Chondrocyte (in vitro differentiated cells): ENCODE data around the gene DENND1B. TPM values are rescaled to one million over a fixed set of nuclear protein-coding genes. Genes with fewer than 3 reads are reported as not detected.

Experiments used
- DNase-seq: peaks from one replicate; pipeline ENCODE4 v3.0.0; 2021; ENCODE audit warnings: mixed read lengths, low spot score
- H3K27ac Mint-ChIP-seq: one replicate; pipeline ENCODE4 v1.8.0; 2021; ENCODE audit warnings: mild to moderate bottlenecking, moderate library complexity, mixed read lengths; ENCODE audit not compliant: unreplicated experiment
- H3K27me3 Mint-ChIP-seq: 2 replicates; pipeline ENCODE4 v1.8.0; 2021; ENCODE audit warnings: low read depth, mixed read lengths
- H3K36me3 Mint-ChIP-seq: 2 replicates; pipeline ENCODE4 v1.8.0; 2021; ENCODE audit warnings: low read depth, mixed read lengths
- H3K4me1 Mint-ChIP-seq: 2 replicates; pipeline ENCODE4 v1.8.0; 2021; ENCODE audit warnings: low read depth, mild to moderate bottlenecking, mixed read lengths
- H3K4me3 Mint-ChIP-seq: one replicate; pipeline ENCODE4 v1.8.0; 2021; ENCODE audit warnings: mild to moderate bottlenecking, moderate library complexity, mixed read lengths; ENCODE audit not compliant: unreplicated experiment
- H3K9me3 Mint-ChIP-seq: 2 replicates; pipeline ENCODE4 v1.8.0; 2021; ENCODE audit warnings: low read depth, mixed read lengths
- CTCF ChIP-seq: fragments of 200-600 bp; sonication (generic); IDR thresholded peaks from 2 replicates; pipeline ENCODE4 v1.5.0; 2021; ENCODE audit warnings: antibody characterized with exemption, mild to moderate bottlenecking, moderate library complexity
- total RNA-seq: library from RNA; stranded (reverse); gene quantifications from 3 replicates; pipeline ENCODE4 v1.2.1, GENCODE V29; 2021

The DENND1B gene
- total RNA-seq, 1 donor from 2014 or later, result 10.9 TPM

GRCh38 chr1:197559244-197559643 is 216.0 kb downstream of the DENND1B start:
- Mint-ChIP-seq H3K27me3 (no peaks in the 10 kb centered on the region), H3K4me3 (no peak overlapping the region), H3K36me3 (peaks cover 11% of the 10 kb centered on the region), H3K4me1 (no peaks in the 10 kb centered on the region), H3K27ac (no peak overlapping the region), H3K9me3 (peaks cover 2% of the 10 kb centered on the region)
- TF ChIP-seq CTCF, result no peak
- no peak for DNase-seq

GRCh38 chr1:197557302-197557701 is 218.0 kb downstream of the DENND1B start:
- DNase-seq, result no peak
- no peak for TF ChIP-seq CTCF
- Mint-ChIP-seq H3K4me3 (no peak overlapping the region), H3K36me3 (peaks cover 4% of the 10 kb centered on the region), H3K9me3 (no peaks in the 10 kb centered on the region), H3K27ac (no peak overlapping the region), H3K4me1 (no peaks in the 10 kb centered on the region), H3K27me3 (no peaks in the 10 kb centered on the region)

GRCh38 chr1:197553281-197553680 is 222.0 kb downstream of the DENND1B start:
- H3K36me3 Mint-ChIP-seq, result peaks cover 4% of the 10 kb centered on the region
- no peak overlapping the region for H3K4me3 Mint-ChIP-seq
- no peaks in the 10 kb centered on the region for H3K27me3 Mint-ChIP-seq
- H3K4me1 Mint-ChIP-seq, result no peaks in the 10 kb centered on the region
- TF ChIP-seq CTCF, result no peak
- H3K27ac Mint-ChIP-seq, result no peak overlapping the region
- DNase-seq, result no peak
- H3K9me3 Mint-ChIP-seq, result no peaks in the 10 kb centered on the region

GRCh38 chr1:197546989-197547388 is 228.3 kb downstream of the DENND1B start:
- Mint-ChIP-seq H3K4me1 (no peaks in the 10 kb centered on the region), H3K4me3 (no peak overlapping the region), H3K27ac (no peak overlapping the region), H3K27me3 (no peaks in the 10 kb centered on the region), H3K36me3 (peaks cover 3% of the 10 kb centered on the region), H3K9me3 (no peaks in the 10 kb centered on the region)
- TF ChIP-seq CTCF, result no peak
- DNase-seq, result no peak

GRCh38 chr1:197544553-197544952 is 230.7 kb downstream of the DENND1B start:
- no peaks in the 10 kb centered on the region for H3K9me3 Mint-ChIP-seq
- H3K27me3 Mint-ChIP-seq, result no peaks in the 10 kb centered on the region
- no peaks in the 10 kb centered on the region for H3K4me1 Mint-ChIP-seq
- TF ChIP-seq CTCF, result no peak
- no peak for DNase-seq
- no peak overlapping the region for H3K4me3 Mint-ChIP-seq
- no peak overlapping the region for H3K27ac Mint-ChIP-seq
- H3K36me3 Mint-ChIP-seq, result peaks cover 3% of the 10 kb centered on the region
